HG03103 (cell line): Measurements from ENCODE around the gene GTPBP6.
"Not testable (repeated sequence)": the region's sequence is repeated elsewhere in the genome, so short reads cannot be mapped to it uniquely, and the experiment has no call there.

ENCODE experiments used
- ATAC-seq: cut with Tn5 transposase; IDR thresholded peaks from one replicate; pipeline ENCODE4 v1.9.1; 2021; ENCODE audit warnings: low read depth; ENCODE audit not compliant: unreplicated experiment

GTPBP6 gene

GRCh38 chrX:352181-352580, 33.6 kb upstream of the GTPBP6 start:
- no peak for ATAC-seq

GRCh38 chrX:351736-352135, 33.1 kb upstream of the GTPBP6 start:
- ATAC-seq, result no peak

GRCh38 chrX:351324-351641, 32.7 kb upstream of the GTPBP6 start:
- ATAC-seq, result not testable (repeated sequence)

GRCh38 chrX:350534-351323, 32.1 kb upstream of the GTPBP6 start:
- no peak for ATAC-seq

GRCh38 chrX:350148-350533, 31.5 kb upstream of the GTPBP6 start:
- ATAC-seq, result no peak

- ATAC-seq, result no peak
These were observed 31.1 kb upstream of the GTPBP6 start for GRCh38 chrX:349702-350101.

- no peak for ATAC-seq
These were observed 30.6 kb upstream of the GTPBP6 start for GRCh38 chrX:349196-349595.

GRCh38 chrX:348461-349117, 30.0 kb upstream of the GTPBP6 start:
- ATAC-seq, result no peak

GRCh38 chrX:347351-348117, 28.9 kb upstream of the GTPBP6 start:
- no peak for ATAC-seq

GRCh38 chrX:346034-346813, 27.6 kb upstream of the GTPBP6 start:
- no peak for ATAC-seq

- ATAC-seq, result no peak
These were observed 26.7 kb upstream of the GTPBP6 start for GRCh38 chrX:345020-345925.

GRCh38 chrX:344371-344901, 25.8 kb upstream of the GTPBP6 start:
- no peak for ATAC-seq

- ATAC-seq, result no peak
These were observed 23.0 kb upstream of the GTPBP6 start for GRCh38 chrX:341541-342101.

GRCh38 chrX:340641-341423, 22.2 kb upstream of the GTPBP6 start:
- no peak for ATAC-seq

GRCh38 chrX:340121-340520, 21.5 kb upstream of the GTPBP6 start:
- no peak for ATAC-seq

GRCh38 chrX:338836-339400, 20.3 kb upstream of the GTPBP6 start:
- no peak for ATAC-seq

GRCh38 chrX:338281-338835, 19.8 kb upstream of the GTPBP6 start:
- no peak for ATAC-seq

GRCh38 chrX:337331-337831, 18.8 kb upstream of the GTPBP6 start:
- no peak for ATAC-seq
